GM19455 (cell line): ENCODE results near the gene DUSP2.

ENCODE experiments used
- ATAC-seq: cut with Tn5 transposase; IDR thresholded peaks from one replicate; pipeline ENCODE4 v1.9.1; 2021; ENCODE audit not compliant: unreplicated experiment

The DUSP2 gene

GRCh38 chr2:96104487-96104861, 40.8 kb downstream of the DUSP2 start:
- ATAC-seq: no peak

GRCh38 chr2:96103761-96104486, 41.3 kb downstream of the DUSP2 start:
- ATAC-seq: no peak

- no peak for ATAC-seq
Measured at GRCh38 chr2:96103187-96103601, 42.0 kb downstream of the DUSP2 start.

- ATAC-seq: no peak
Measured at GRCh38 chr2:96102596-96103186, 42.5 kb downstream of the DUSP2 start.

- ATAC-seq: no peak
Measured at GRCh38 chr2:96100893-96101304, 44.3 kb downstream of the DUSP2 start.

GRCh38 chr2:96099861-96100798, 45.1 kb downstream of the DUSP2 start:
- ATAC-seq: no peak

GRCh38 chr2:96098900-96099590, 46.2 kb downstream of the DUSP2 start:
- ATAC-seq: no peak

- no peak for ATAC-seq
Measured at GRCh38 chr2:96097951-96098823, 47.1 kb downstream of the DUSP2 start.

GRCh38 chr2:96097441-96097840, 47.8 kb downstream of the DUSP2 start:
- ATAC-seq: no peak

- ATAC-seq: no peak
Measured at GRCh38 chr2:96095116-96095636, 50.1 kb downstream of the DUSP2 start.

GRCh38 chr2:96093528-96093927, 51.7 kb downstream of the DUSP2 start:
- ATAC-seq: no peak
